DMS 273 (cell line): ENCODE data around the gene KIDINS220.

Experiments used
- DNase-seq: peaks from one replicate; lab custom pipeline; 2025; ENCODE audit not compliant: unreplicated experiment; lab: John Stamatoyannopoulos, UW

The KIDINS220 gene

DNA sequence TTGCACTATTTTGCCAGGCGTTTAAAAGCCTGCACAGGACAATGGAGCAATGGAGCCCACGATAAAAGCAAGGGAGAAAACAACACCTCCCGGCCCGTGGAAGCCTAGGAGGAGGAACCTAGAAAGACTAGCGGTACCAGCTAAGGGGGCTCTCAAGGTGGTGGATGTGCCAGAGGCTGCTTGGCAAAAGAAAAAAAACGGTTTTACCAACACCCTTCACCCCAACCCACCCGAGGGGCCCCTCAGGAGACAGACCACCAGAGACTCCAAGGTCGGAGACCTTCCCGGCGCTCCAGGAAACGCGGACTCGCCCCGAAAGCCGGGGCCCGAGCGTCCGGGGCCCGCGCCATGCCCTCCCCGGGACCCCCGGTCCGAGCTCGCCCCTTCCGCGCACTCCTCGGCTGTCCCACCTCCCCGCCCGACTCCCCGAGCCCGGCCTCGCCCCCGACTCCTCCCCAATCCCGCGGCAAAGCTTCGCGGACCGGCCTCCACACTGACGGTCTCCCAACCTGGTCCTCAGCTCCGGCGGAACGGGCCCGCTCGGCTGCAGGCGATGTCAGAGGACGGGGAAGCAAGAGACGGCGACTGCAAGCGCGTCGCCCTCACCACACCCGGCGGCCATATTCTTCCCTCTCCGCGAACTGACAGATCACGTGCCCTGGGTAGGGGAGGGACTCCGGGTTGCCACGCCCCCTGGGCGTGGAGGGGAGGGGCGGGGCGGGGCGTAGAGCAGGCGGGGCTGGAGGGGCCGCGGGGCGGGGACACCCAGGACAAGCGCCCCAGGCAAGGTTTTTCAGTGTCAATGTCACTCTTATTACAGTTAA, at the start of gene KIDINS220:
KIDINS220 (minus strand) TSS at position 643 of the 824 bp plus-strand sequence. CDS start 10,520 bp downstream, outside the sequence.
- peak; percentile 91 for DNase-seq

DNA sequence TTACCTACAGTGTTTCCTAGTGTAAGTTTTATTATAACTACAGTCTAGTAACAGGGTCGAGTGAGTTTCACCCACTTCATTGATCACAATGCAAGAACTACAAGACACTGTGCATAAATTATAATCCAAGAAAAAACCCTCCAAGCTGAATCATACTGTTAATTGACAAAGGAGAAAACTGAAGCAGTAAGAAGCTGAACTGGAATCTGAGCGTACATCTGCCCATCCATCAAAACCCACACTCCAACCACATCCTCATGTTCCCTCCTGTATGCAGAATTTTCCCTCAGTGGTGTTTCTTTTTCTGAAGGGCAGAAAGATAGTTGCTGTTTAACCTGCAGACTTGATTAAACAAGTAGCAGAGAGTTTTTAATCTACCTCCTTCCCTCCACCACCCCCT, 49.5 kb upstream of the KIDINS220 start:
- DNase-seq: no peak

DNA sequence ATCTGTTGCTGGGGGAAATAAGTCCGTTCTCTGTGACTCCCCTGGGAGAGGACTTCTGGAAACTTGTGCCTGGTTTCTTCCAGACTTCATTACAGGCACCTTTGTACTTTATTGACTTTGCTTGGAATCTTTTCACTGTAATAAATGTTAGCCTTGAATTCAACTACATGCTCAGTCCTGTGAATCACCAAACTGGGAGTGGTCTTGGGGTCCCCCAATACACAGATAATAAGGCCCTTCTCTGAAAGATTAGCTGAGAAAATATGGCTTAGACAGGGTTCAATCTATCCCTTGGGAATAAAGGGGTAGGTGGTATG, 48.7 kb upstream of the KIDINS220 start:
- no peak for DNase-seq

DNA sequence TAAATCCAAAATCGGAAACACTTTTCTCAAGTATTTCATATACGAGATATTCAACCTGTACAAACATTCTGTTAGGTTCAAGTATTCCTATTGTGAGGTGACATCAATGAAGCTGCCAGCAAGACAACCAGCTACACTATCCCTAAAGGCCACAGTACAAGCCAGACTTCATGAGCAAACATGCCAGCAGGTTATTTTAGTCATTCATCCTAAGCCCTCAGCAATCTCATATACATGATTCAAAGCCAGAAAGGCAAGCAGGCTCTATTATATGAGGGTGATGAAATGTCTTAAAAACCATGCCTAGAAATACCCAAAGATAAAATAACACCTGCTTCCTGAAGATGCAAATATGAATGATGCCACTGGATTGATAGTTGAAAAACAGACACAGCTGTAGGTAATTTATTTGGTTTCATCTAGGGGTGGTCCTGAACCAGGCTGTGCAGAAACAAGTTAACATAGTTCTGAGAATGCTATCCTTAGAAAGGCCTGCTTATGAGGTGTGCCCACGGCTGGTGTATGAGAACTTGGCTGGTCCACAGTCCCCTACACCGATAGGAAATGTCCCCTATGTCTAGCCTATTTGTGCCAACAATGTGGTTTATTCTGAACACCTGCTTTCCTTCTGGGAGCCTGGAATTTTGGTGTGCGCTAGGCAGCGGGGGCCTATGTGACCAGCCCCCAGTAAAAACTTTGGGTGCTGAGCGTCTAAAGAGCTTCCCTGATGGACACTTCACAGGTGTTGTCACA, 48.2 kb upstream of the KIDINS220 start:
- DNase-seq: no peak

DNA sequence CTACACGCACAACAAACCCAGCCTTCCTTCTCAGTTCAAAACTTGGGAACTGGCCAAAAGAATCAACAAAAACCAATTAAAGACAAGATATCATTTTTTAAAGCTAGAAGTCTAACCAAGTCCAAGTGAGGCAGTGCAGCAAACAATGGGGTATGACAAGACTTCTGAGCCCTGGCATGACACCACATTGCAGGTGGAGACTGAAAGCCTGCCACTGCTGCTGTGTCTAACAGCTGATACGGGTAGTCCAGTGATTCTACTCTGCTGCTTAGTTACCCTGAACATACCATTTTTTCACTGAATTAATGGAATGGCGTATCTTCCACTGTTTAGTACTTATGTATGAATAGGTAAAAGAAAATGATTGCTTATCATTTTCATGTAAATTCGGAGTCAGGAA, 47.4 kb upstream of the KIDINS220 start:
- no peak for DNase-seq

DNA sequence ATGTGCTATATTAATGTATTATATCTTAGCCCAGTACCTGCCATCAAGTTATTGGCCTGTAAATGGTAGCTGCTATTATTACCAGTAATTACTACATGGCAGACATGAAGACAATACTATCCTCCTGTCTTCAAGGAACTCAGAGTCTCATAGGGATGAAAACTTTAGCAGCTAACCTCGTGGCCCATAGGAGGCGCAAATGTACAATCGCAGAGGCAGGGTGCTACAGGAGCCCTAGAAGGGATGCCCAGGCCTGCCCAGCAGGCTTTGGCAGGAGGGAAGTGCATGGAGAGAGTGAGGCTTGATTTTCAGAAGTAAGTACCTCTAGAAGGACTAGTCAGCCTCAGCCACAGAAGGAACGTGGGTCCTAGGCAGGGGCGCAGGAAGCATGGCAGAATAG, 44.7 kb upstream of the KIDINS220 start:
- DNase-seq: peak; percentile 44

DNA sequence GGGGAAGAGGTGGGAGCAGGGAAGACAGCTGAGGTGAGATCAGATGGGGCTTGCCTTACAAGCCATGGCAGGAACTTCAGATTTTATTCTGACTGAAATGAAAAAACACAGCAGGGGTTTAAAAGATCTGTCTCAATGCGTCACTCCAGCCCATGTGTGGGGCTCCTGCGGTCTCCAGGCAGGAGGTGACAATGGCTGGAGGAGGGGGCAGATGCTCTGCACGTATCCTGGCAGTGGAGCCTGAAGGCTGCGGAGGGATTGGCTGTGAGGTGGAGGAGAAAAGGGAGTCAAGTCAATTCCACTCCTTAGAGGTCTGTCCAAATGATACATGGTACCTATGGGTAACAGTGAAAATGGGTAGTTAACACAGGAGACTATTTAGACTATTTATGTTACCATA, 40.5 kb upstream of the KIDINS220 start:
- no peak for DNase-seq

DNA sequence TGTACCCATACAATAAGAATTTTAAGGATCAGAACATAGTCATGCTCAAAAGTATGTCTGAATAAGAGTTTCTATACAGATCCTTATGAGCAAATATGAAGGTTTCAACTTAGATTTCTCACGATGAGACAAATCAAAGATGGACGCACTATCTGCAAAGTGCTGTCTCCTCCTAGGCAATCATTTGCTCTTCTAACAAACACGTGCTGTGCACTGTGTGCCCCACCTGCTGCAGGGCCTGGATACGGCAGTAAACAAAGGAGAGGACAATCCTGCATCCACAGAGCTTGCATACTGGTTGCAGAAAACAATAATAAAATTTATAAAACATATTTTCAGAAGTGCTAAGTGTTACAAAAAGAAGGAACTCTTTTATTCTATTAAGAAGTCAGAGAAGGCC, 39.9 kb upstream of the KIDINS220 start:
- no peak for DNase-seq

DNA sequence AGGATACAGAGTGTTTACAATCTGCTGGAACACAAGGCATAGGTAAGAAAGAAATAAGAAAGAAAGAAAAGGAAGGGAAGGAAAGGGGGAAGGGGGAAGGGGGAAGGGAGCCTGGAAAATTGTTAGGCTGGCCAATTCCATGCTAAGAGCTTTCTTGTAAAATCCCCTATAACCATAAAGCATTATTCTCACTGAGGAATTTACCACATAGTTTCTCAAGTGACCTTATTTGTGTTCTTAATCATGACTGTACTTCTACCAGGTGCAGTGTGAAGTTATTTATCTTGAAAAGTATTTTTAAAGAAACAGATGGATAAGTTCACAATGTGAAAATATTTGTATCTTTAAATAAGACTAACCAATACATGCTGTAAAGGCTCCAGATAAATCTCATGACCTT, 39.2 kb upstream of the KIDINS220 start:
- no peak for DNase-seq

DNA sequence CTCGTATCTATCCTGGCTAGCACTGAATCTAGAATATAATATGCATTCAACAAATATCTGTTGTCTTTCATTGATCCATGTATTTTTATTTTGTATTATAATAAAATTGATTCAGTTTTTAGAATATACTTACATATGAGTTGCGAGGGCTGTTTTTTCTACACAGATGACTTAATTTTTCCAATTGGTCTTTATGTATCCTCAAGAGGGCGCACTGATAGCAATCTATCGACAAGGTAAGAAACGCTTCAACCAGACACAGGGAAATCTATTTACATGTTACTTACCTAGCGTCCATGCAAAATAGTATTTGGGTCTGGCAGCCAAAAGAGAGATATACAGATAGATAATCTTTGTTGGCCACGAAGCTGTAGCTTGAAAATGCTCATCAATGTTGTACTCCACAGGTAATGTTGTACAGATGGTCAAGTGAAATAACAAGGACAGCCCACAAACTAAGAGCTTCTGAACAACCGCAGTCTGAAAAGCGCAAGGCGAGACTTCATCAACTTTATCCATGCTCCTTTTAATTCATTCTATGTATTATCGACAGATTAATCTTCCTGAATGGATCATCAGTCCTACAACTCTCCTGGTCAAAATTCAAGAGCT, 35.5 kb upstream of the KIDINS220 start:
- peak; percentile 73 for DNase-seq

DNA sequence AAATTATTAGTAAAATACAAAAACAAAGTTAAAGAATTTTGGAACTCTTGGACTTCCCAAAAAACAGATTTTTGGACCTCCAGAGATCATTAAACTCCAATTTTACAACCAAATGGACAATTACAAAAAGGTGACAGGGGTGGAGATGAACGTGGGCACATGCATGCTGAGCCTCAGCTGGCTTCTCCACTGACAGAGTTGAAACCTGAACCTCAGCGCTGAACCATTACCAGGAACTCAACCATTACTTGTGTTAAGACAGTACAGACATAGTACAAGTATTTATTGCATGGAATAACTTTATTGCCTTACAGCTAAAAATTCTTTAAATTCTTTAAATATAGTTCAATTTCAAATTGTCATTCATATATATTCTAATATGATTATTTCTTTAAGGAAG, 33.0 kb upstream of the KIDINS220 start:
- no peak for DNase-seq

DNA sequence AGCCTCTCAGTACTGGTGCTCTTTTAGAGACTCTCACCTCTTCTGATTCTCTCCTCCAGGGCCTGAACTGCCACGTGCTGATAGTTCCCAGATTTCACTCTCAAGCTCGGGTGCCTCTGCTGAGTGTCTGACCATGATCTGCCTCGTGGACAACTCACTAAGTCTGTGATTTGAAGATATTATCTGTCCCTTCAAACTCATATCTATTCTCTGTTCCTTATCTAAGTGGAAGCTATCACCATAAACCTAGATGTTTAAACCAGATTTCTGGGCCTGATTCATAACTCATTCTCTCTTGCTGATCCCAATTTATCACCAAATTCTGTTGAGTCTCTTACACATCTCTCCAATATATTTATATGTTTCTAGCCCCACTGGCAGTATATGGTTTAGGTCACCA, 29.9 kb upstream of the KIDINS220 start:
- no peak for DNase-seq

DNA sequence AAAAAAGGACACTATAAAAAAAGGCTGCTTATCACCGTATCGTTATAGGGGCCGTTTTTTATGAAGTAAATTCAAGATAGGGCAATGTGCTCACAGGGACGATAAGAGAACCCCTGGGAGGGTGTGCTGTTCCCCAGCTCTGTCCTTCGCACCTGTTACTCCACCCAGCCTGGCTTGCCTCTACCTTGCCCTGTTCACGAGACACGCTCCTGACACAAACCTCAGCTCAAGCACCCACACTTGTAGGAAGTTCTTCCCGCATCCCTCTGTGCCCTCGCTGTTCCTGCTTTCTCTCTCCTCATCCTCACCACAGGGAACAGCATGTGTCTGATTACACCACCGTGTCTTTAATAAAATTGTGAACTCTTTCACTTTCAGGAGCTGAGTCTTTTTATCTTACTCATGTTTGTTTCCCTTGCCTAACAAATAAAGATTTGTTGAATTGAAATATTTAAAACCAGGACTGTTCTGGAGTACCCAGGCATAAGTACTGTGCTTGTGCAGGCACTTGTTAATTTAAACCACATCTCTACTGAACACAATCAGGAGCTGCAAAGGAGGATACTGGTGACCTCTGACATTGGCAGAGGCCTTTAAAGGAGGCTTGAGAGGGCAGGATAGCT, 26.0 kb upstream of the KIDINS220 start:
- DNase-seq: no peak

DNA sequence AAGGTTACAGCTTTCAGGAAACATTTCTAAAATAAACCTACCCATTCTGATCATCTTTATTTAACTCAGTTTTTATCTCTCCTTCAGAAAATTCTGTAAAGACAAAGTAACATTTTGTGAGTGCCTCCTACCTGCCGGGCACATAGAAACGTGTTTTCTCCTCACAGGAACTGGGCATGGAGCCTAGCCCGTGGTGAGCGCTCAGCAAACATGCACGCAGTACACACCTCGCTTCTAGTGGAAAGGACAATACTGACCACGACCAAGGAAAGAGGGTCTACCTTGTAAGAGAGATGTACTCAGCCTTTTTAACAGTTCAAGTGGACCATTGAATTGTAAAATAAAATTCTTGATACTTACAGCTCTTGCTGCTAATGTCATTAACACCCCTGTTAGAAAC, 24.8 kb upstream of the KIDINS220 start:
- DNase-seq: no peak

DNA sequence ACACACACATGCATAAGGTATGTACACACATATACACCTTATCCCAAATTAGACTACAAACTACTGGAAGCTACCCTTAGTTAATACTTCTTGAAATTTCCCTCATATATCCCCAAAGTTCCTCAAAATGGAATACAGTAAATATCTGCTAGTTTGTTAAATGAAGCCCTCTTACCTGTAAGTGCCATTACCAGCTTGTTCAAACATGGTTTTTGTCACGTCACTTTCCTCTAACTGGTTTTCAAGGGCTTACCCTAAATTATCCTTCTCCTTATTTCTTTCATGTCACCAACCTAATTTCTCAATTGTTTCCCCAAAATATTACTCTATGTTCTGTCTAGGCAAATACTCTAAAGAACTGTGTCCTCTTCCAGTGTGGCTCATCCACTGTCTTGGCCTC, 24.4 kb upstream of the KIDINS220 start:
- no peak for DNase-seq

DNA sequence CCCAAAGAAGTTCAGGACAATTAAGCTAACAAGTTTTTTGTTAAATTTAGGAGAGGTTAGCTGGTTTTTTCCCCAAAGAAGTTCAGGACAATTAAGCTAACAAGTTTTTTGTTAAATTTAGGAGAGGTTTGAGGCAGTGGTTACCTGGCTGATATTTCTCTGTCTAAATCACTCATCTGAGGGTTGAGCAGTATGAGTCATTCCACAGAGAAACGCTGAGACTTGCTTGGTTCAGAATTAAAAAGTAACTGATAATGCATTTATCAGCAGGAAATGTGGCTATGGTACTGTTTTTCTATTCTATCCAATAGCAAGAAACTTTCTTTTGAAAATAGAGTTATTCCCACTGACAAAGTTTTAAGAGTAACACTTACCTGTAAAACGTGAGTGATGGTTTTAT, 22.8 kb upstream of the KIDINS220 start:
- DNase-seq: no peak

DNA sequence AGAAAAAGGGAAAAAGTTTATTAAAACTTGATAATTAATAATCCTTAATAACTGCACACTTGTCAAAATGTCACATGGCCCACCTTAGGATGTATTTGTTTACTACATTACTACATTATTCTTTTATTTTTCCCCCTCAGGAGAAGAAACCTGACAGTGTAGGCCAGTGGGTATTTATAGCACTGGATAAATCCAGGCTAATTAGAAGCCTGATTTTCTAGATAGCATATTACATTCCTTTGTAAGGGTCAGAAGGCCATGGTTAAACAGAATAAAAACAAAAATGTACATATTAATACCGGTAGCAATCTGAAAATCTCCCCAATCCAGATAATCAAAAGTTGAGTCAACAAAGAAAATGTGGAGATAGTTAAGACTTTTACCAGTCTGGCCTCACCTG, 21.5 kb upstream of the KIDINS220 start:
- DNase-seq: no peak

DNA sequence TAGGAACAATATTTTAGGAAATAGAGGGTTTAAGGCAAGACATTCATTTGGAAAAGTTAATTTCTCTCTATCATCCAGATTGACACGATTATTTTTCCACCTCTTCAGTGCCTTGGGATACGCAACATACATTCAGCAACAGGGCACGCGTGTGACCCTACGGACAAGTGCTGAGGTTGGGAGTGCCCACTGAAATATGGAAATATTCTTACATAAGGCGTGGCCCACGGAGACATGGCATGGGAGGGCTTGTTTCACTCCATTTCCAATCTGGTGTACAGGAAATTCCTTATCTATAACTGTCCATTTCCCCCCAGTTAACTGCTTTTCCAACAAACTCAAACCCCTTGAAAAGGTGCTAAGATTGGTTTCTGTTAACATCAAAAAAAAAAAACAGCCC, 20.9 kb upstream of the KIDINS220 start:
- no peak for DNase-seq

DNA sequence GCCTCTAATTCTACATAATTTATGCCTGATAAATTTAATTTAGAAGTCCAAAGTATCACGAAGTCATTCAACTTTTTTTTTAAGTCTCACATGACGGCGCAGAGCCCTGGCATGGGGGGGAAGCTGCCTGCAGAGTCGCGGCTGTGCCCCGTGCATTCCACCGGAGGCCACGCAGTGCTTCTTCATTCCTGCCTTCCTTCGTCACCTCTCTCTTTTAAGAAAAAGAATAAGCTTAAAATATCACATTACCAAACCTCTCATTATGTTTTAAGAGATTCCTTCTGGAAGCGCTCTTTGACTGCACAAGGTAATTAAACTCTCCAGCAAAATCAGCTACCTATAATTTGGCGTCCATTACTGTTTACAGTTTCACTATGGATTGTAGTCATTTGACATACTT, 20.3 kb upstream of the KIDINS220 start:
- DNase-seq: no peak

DNA sequence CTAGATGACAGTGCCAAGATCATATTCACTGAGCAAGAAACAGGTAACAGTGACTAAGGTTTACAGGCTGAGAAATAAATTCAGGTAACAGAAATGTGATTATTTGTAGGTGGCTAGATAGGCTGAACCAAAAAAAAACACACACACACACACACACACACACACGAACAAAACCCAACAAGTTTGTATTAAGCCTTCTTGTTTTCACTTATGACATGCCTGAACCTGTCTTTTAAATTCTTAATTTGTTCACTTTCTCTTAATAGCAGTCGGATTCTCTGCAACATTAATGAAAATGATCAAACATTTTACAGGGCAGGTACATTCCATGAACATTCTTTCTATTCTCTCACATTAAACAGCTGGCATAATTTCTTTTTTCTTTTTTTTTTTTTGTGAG, 18.8 kb upstream of the KIDINS220 start:
- no peak for DNase-seq

DNA sequence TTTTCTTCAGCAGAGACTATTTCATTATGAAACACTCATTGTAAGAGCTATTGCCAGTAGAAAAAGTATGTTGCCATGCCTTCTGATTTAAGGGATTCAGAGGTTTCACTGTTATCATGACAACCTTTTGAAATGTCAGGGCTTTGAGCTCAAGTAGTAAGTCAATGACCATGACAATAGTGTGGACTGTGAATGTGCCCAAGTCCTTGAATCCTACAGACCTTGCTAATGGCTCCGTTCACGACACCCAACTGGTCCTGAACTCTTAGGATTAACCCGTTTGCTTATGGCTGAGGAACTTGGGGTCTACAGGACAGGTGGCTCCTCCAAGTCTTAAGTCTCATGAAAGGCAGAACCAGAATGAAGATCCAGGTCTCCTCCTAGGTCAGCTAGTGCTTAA, 17.6 kb upstream of the KIDINS220 start:
- no peak for DNase-seq

DNA sequence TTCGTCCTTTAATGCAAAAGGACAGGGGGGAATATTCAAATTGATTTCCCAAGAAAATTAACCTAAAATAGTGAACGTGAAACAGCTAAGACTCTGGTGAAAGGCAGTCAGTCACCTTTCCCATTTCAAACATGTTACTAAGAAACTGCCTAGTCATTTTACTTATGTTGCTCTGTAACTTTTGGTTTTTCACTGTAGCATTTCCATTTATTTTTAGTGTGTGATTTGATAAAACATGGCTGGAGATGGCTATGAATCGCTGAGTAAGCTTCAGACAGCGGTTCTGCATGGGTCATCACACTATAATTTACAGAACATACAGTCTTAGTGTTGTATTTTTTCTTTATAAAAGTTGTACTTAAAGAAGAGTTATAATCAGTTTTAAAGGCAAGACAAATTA, 16.0 kb upstream of the KIDINS220 start:
- no peak for DNase-seq
